Aorta (tissue), 5 donors: ENCODE data around the gene IGF1. TPM values are rescaled to one million over a fixed set of nuclear protein-coding genes. Genes with fewer than 3 reads are reported as not detected.

Experiments
- ATAC-seq: fragments of 200-7000 bp; cut with Tn5 transposase; one replicate; pipeline ENCODE4 v1.9.1; 2022; ENCODE audit warnings: moderate library complexity; ENCODE audit not compliant: low FRiP score
- DNase-seq, 2 donors: peaks; one replicate each; pipeline ENCODE4 v3.0.0-alpha.2; 2020
- H3K27ac ChIP-seq, 2 donors: one replicate each; pipeline ENCODE4 v1.5.1; 2013; ENCODE audit warnings: low read length in 2 of 2, mild to moderate bottlenecking in 2 of 2, moderate library complexity in 2 of 2, control low read depth in 1 of 2, inconsistent platforms in 1 of 2, low read depth in 1 of 2
- H3K27me3 ChIP-seq, 2 donors: one replicate each; pipeline ENCODE4 v1.6.1; 2013; ENCODE audit warnings: control low read depth in 1 of 2, low read length in 1 of 2, mild to moderate bottlenecking in 1 of 2, moderate library complexity in 1 of 2; ENCODE audit not compliant: insufficient read depth in 2 of 2, control insufficient read depth in 1 of 2
- H3K36me3 ChIP-seq, 2 donors: one replicate each; pipeline ENCODE4 v1.6.1; 2013; ENCODE audit warnings: control low read depth in 1 of 2, low read length in 1 of 2, mild to moderate bottlenecking in 1 of 2; ENCODE audit not compliant: insufficient read depth in 2 of 2, control insufficient read depth in 1 of 2
- H3K4me1 ChIP-seq, 2 donors: one replicate each; pipeline ENCODE4 v1.6.1; 2013; ENCODE audit warnings: low read length in 2 of 2, control low read depth in 1 of 2, mild to moderate bottlenecking in 1 of 2, moderate library complexity in 1 of 2; ENCODE audit not compliant: insufficient read depth in 2 of 2, control insufficient read depth in 1 of 2
- H3K4me3 ChIP-seq, 2 donors: one replicate each; pipeline ENCODE4 v1.5.1; 2013; ENCODE audit warnings: low read length in 2 of 2, control low read depth in 1 of 2, mild to moderate bottlenecking in 1 of 2
- H3K9me3 ChIP-seq: one replicate; pipeline ENCODE4 v1.6.1; 2013; ENCODE audit warnings: mild to moderate bottlenecking, low read length; ENCODE audit not compliant: control insufficient read depth
- WGBS, 2 donors: extraction: QIAGEN DNeasy Blood & Tissue Kit; methylation state at CpG; one replicate each; pipeline ENCODE4 v1.1.7; 2013; 5-methylcytosine and 5-hydroxymethylcytosine counted together
- intact Hi-C, 2 donors: fragments of 100-400 bp; cut with DNase I; formaldehyde crosslinking; loops; one replicate each; pipeline versions ENCODE4 v1.14.2 to v1.15.0; 2022
- polyA plus RNA-seq, 2 donors: library from polyadenylated mRNA; stranded (reverse); fragments of 200-250 nt; gene quantifications; one replicate each; pipeline ENCODE4 v1.2.3, GENCODE V29; 2013
- total RNA-seq, 2 donors: library from RNA; stranded (reverse); fragmentation: NEBNext Ultra II Directional; extraction: Animal tissue kit (Norgen Biotek cat#: 25700); gene quantifications; one replicate each; pipeline ENCODE4 v1.2.1, GENCODE V29; 2021
- donor health status: healthy with polysubstance abuse.
- donor health status: Bipolar disorder and iron deficiency.
- donor health status: DM: no; HTN: no; CAD: no.
- donor health status: DM: no; HTN: no; CAD: no.
- donor health status: DM: yes; HTN: yes; CAD: no.

Gene IGF1
- total and polyA plus RNA-seq, 4 donors = 1.3 to 193 (median 53.0) TPM

- Histone ChIP-seq H3K9me3 (no peaks in the 10 kb centered on the region), H3K4me3 (no peak overlapping the region), H3K27me3 (no peaks in the 10 kb centered on the region), H3K36me3 (no peaks in the 10 kb centered on the region), H3K4me1 (peaks cover 0 to 3% of the 10 kb centered on the region in 2 donors), H3K27ac (no peak overlapping the region)
- intact Hi-C loops = no loop called here
- WGBS, 2 donors = 79 to 83% methylated on average over 5 of the region's 5 CpGs
- no peak for DNase-seq
- ATAC-seq = no peak
These were observed 58.4 kb downstream of the IGF1 start for GRCh38 chr12:102421802-102422583.

DNA sequence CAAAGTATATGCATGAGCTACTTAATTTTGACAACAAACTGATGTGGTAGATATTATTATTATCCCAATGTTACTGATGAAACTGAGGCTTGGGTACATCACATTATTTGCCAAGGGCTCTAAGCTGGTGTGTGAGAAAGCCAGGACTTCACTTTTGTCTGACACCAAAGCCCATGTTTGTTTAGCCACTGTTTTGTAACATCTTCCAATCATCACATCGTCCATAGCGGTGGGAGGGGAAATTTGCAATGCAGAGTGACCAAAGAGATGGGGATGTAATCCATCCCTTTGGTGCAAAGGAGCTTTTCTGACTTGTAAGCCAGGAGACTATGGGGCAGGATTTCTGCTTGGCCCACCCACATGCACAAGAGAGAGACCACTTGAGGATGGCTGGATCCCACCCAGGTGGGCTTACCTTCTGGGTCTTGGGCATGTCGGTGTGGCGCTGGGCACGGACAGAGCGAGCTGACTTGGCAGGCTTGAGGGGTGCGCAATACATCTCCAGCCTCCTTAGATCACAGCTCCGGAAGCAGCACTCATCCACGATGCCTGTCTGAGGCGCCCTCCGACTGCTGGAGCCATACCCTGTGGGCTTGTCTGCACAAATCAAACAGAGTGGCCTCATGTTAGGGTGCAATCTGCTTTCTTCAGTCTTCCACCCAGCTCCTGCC is 61.1 kb downstream of the IGF1 start:
- ATAC-seq = no peak
- intact Hi-C loops = no loop called here
- H3K27me3 ChIP-seq = no peaks in the 10 kb centered on the region
- DNase-seq = peak in 1 of 2 donors; percentile 25
- H3K27ac ChIP-seq = no peak overlapping the region
- H3K36me3 ChIP-seq = no peaks in the 10 kb centered on the region
- H3K4me3 ChIP-seq = no peak overlapping the region
- no peaks in the 10 kb centered on the region for H3K9me3 ChIP-seq
- H3K4me1 ChIP-seq = no peaks in the 10 kb centered on the region
- WGBS, 2 donors = 87 to 90% methylated on average over 11 of the region's 11 CpGs

DNA sequence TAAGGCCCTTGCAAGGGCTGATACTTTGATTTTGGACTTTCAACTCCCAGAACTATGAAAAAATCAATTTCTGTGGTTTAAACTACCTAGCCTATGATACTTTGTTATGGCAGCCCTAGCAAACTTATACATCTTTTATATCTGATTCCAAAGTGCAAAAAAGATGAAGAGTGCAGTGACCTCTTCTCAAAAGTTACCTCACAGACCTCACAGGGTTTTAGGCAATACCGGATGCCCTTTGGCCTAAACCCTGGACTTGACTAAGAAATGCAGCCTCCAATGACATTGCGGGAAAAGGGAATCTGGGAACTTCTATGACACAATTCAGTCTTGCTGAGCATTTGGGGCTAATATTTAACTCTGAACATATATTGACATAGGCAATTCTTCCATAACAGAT is 63.3 kb downstream of the IGF1 start:
- ATAC-seq (no peak), DNase-seq (no peak)
- Histone ChIP-seq H3K36me3 (no peaks in the 10 kb centered on the region), H3K27ac (no peak overlapping the region), H3K4me3 (no peak overlapping the region), H3K9me3 (no peaks in the 10 kb centered on the region), H3K27me3 (no peaks in the 10 kb centered on the region), H3K4me1 (no peaks in the 10 kb centered on the region)
- 96 to 97% methylated on average over 2 of the region's 2 CpGs for WGBS, 2 donors
- intact Hi-C loops = no loop called here

DNA sequence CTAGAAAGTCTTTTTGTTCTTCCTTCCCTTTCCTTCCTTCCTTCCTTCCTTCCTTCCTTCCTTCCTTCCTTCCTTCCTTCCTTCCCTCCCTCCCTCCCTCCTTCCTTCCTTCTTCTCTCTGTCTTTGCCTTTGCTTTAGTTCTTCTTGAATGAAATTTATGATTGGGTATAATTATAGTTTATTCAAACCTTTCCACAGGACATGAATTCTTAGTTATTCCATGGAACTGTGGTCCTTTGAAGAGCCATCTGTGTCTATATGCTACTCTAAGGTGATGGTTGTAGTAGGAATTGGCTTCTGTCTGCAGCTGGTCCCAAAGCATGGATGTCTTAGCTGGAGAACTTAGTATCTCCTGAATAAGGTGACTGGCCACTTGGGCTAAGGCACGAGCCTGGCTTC is 64.8 kb downstream of the IGF1 start:
- DNase-seq (no peak), ATAC-seq (no peak)
- Histone ChIP-seq H3K4me3 (no peak overlapping the region), H3K27me3 (no peaks in the 10 kb centered on the region), H3K27ac (no peak overlapping the region), H3K9me3 (no peaks in the 10 kb centered on the region), H3K4me1 (no peaks in the 10 kb centered on the region), H3K36me3 (no peaks in the 10 kb centered on the region)
- intact Hi-C loops = no loop called here
- WGBS, 2 donors = 78% methylated on average over 1 of the region's 1 CpG

DNA sequence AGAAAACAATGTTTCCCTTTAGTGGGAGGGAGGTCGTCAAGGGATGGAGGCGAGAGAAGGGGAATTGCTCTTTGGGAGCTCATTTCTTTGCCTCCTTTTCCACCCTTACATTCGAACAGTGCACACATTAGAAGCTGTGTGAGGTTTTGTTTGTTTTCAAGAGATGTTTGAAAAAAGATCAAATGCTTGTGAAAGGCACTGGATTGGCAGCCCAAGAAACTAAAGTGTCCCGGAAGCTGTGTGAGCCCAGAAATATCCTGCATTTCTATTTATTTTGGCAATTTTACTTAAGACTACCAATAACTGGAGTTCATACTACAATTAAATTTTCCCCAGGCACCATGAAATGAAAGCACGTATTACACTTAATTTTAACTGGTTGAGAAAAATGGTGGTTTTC is 67.0 kb downstream of the IGF1 start:
- no peak overlapping the region for H3K27ac ChIP-seq
- H3K27me3 ChIP-seq = no peaks in the 10 kb centered on the region
- DNase-seq (no peak), ATAC-seq (no peak)
- H3K36me3 ChIP-seq = no peaks in the 10 kb centered on the region
- H3K9me3 ChIP-seq = no peaks in the 10 kb centered on the region
- intact Hi-C loops = no loop called here
- WGBS, 2 donors = 39 to 54% methylated on average over 5 of the region's 5 CpGs
- no peak overlapping the region for H3K4me3 ChIP-seq
- H3K4me1 ChIP-seq = no peaks in the 10 kb centered on the region

DNA sequence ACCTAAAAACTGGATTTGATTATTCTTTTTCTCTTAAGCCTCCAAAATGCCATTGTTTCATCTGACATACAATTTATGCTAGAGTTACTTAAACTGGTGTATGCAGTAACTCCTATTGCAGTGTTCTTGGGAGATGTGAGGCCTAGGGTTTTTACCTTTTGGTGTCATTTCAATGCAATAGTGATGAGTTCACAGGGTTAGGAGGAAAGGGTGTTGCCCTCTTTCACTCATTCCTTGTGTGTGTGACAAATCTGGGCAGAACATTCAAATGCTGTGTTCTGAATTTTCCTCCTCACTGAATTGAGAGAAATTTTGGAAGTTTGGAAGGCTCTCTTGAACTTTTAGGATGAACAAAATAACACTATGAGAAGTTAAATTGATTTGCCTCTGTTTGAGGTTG is 69.9 kb downstream of the IGF1 start:
- H3K27me3 ChIP-seq = no peaks in the 10 kb centered on the region
- H3K36me3 ChIP-seq = no peaks in the 10 kb centered on the region
- H3K4me1 ChIP-seq = no peaks in the 10 kb centered on the region
- no peak overlapping the region for H3K27ac ChIP-seq
- no peak overlapping the region for H3K4me3 ChIP-seq
- intact Hi-C loops = no loop called here
- no peak for DNase-seq
- H3K9me3 ChIP-seq = no peaks in the 10 kb centered on the region
- ATAC-seq = no peak

DNA sequence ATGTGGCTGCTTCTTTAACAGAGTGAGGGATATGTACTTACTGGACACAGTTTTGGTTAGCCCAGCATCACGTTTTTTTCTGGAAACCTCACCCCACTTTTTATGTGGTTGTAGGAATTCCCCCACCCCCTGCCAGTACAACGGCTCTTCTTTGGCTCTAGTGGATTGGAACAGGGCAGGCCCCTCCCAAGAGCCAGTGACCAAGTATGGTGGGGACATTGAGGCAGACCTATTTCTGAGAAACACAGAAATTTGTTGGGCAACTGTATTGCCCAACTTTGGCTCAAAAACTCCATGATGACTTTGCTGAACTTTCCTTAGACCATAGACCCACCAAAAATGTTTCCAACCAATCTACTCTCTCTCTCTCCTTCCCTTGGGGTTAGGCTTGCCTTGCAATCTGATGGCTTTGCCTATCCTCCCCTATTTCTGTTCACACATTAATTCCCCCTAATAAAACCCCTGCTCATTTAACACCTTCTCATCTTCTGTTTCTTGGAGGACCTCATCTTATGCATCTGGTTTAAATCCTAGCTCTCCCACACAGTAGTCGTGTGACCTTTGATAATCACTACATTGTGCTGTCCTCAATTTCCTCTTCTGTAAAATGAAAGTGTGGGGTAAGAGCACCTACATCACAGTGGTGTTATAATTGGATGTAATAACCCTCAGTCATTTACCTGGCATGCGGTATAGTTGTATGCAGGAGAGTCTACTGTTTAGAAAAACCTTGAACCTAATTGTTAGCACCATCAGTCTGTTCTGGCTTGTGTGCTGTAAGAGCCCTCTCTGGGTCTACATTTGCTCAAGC is 71.7 kb downstream of the IGF1 start:
- DNase-seq (no peak), ATAC-seq (peak; percentile 44)
- H3K27me3 ChIP-seq = no peaks in the 10 kb centered on the region
- H3K27ac ChIP-seq = no peak overlapping the region
- no peaks in the 10 kb centered on the region for H3K9me3 ChIP-seq
- no peaks in the 10 kb centered on the region for H3K36me3 ChIP-seq
- no peaks in the 10 kb centered on the region for H3K4me1 ChIP-seq
- intact Hi-C loops = no loop called here
- no peak overlapping the region for H3K4me3 ChIP-seq
- WGBS, 2 donors = 79 to 81% methylated on average over 4 of the region's 4 CpGs

- WGBS, 2 donors = 72 to 82% methylated on average over 3 of the region's 3 CpGs
- intact Hi-C loops = no loop called here
- ATAC-seq = no peak
- Histone ChIP-seq H3K4me1 (no peaks in the 10 kb centered on the region), H3K4me3 (no peak overlapping the region), H3K9me3 (no peaks in the 10 kb centered on the region), H3K36me3 (no peaks in the 10 kb centered on the region), H3K27me3 (no peaks in the 10 kb centered on the region), H3K27ac (no peak overlapping the region)
- DNase-seq = no peak
These were observed 72.4 kb downstream of the IGF1 start for GRCh38 chr12:102407776-102408486.
